Kasumi-1 (cell line): ENCODE data around the gene PALD1.

Experiments
- DNase-seq, 2 experiments: peaks; one replicate each; lab custom pipeline; 2025; lab: John Stamatoyannopoulos, UW

The PALD1 gene

DNA sequence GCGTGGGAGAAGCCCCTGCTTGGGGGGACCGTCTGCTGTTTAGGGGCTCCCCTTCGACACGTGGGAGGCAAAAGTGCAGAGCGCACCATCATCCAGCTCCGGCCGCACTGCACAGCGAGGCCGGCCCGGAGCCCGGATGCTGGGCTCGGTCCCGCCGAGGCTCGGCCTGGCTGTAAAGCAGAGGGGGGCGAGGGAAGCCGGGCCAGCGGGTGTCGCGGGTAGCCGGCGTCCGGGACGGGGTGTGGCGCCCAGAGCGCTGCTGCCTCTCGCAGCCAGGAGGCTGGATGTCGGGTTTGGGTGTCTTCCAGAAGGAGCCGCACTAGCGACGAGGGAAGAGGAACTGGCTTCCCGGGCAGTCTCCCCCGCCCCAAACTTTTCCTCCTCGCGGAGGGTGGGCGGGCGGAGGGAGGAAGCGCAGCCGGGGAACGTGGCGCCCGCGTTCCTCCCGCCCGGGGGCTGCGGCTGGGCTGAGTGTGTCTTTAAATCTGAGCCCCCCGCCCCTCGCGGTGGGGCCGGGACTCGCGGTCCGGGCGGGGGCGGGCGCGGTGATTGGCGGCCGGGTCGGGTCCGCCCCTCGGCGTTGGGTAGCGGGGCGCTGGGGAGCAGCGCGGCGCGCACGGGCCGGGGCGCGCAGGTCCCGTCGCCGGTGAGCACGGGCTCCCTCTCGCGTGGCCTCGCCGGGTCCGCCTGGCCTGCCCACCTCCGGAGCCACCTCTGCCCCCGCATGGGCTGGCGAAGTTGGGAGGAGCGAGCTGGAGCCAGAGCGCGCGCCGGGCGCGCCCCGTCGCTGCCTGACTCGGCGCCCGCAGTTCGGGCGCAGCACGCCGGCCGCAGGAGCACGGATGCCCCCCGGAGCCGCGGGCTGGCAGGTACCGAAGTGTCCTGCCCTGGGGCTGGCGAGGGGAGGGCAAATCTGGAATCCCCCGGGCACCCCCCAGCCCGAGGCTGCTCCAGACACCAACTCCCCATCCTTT is at the start of gene PALD1:
Gene PALD1 (plus strand): TSS at position 577 of the 974 bp plus-strand sequence. CDS start 47,185 bp downstream, outside the sequence.
- peak; percentile 75 to 81 for DNase-seq

DNA sequence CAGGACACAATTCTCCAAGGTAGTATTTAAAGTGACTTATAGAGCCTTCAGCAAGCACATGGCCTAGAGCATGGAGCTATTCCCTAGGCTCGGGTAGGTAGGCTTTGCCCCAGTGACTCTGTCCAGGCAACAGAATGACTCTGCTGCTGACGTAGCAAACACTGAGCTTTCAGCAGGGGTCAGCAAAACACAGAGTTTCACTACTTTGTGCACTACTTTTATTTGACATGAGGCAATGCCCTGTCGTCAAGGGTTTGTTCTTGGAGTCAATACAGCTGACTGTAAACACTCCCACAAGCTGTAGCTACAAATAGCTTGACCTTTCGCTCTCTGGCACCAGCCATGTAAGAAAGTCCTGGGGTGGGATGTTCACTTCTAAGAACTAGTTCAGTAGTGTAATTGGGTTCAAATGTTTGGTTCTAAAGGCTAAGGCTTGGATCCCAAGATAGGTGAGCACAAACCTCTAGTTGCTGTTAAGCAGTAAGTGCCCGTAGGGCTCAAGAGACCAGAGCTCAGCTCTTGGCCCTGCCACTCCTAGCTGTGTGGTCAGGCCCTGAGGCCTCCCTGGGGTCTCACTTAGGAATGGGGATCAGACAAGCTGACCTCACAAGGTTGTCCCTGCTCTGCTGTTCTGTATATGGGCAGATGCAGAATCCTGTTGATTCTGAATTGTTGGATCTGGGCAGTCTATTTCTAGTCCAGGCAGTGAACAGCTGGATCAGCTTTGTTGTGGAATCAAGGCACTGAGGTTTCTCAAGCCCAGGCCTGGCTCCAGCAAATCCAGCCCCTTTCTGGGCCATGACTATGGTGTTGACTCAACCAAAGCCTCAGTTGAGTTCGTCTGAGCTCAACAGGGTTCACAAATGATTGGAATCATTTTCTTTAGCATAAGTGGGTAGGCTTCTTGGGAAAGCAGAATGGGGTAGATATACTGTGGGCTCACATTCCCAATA is 47.8 kb upstream of the PALD1 start:
- no peak for DNase-seq

DNA sequence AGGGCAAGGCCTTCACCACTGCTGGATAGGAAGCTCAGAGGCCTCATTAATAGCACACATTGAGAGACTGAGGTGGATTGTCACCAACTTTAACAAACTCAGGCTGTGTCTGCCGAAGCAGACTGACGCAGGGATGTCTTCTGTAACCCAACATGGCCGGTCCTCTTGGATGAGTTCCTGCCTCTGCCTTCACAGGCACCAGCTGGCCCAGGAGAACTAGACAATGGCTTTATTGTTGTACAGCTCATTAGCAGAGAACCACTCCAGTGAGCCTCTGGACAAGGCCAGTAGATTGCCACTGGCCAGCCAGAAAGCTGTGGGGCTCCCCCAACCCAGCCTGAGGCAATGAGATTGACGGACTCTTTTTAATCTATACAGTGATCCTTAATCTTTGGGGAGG is 46.5 kb upstream of the PALD1 start:
- DNase-seq: no peak

DNA sequence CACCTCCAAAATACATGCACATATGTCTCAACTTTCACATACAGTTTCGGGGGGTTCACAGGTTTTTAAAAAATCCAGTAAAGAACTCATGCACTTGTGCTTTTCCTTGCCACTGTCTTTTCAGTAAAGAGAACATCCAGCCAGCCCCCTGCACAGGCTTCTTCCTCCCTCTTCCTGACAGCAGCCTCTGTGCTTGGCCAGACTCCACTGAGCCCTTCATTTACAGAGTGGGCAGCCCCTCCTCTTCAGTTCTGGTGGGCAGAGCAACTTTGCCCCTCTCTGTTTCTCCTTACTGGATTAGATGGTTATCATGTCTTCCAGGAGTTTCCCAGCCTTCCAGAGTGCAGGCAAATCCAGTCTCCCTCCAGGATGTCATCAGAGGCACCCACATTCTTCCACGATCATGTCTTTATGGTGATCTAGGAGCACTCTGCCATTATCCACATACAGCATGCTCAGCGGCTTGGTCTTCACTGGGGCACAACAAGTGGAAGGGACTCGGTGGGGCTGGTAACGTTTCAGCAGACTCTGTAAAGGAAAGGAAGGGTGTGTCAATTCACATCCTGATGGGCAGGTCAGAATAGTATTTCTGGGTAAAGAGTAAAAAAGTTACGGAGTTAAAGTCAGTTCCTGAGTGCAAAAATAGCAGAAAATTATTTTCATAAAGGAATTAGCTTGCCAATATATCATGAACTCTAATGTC is 45.9 kb upstream of the PALD1 start:
- DNase-seq: no peak

DNA sequence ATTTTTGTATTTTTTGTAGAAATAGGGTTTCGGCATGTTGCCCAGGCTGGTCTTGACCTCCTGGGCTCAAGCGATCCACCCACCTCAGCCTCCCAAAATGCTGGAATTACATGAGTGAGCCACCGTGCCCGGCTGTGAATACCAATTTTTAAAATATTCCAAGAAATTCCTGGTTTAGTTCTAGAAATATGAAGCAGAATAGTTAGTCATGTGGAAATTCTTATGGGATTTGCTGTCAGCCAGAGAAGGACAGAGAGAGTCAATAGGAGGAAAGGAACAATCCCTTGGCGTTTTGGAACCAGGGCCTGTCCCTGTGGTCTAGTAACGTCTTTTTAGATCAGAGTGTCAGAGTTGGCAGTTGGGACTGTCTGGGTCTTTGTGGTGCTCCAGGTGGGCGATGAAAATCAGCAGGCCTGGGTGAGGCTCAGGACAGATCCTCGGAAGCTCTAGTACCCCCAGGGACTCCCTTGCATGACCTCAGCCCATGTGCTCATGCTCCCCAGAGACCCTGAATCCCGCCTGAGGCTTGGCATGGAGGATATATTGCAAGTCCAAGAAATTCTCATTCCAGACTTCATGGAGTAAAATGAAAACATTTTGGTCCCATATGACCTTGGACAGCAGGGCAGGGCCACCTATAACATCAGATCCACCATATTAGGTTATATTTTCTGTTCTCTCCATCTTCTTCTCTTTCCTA is 44.8 kb upstream of the PALD1 start:
- DNase-seq: no peak

DNA sequence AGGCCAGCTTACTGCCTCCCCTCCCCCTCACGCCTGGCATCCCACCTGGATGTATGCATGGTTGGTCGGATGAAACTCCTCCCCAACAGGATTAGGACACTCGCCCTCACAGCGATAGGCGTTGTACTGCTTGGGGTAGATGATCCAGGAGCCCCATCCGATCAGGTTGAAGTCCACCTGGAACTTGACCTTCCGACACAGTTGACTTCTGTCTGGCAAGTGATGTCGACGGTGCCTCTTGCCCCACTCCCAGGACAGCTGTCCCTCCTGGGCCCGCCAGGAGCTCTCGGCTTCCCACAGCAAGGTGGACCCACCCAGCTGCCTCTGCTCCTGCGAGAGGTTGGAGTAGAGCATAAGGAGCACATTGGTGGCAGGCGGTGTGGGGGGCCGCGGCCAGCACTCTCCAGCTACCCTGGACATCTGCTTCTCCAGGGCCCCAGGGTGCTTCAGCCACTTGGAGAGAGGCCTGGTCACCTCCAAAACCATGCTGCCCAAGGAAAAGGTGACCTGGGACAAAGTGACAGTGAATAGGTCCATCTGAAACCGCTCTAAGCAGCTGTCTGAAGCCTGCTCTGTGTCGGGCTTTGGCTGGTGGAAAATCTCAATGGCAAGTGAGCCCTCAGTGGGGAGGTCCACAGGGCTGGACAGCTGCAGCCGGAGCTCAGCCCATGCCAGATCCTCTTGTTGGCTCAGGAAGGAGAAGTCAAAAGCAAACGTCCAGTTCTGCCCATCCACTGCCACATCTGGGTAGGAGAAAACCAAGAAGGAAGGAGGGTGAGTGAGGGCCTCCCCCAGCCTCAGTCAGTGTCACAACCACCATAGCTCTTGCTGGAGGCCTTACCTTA is 43.1 kb upstream of the PALD1 start:
- DNase-seq: no peak

DNA sequence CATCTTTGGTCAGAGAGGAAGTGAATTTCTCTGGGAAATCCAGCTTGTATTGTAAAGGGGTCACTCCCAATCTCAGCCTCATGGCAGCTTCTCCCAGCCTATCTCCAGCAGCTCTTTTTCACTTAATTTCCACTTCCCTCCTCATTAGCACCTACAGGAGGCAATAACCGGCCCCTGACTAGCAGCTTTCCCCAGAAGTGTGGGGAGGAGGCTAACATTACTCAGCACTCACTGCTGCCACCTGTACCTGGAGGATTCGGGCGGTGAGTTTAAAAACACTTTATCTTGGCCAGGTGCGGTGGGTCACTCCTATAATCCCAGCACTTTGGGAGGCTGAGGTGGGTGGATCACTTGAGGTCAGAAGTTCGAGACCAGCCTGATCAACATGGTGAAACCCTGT is 40.8 kb upstream of the PALD1 start:
- no peak for DNase-seq

DNA sequence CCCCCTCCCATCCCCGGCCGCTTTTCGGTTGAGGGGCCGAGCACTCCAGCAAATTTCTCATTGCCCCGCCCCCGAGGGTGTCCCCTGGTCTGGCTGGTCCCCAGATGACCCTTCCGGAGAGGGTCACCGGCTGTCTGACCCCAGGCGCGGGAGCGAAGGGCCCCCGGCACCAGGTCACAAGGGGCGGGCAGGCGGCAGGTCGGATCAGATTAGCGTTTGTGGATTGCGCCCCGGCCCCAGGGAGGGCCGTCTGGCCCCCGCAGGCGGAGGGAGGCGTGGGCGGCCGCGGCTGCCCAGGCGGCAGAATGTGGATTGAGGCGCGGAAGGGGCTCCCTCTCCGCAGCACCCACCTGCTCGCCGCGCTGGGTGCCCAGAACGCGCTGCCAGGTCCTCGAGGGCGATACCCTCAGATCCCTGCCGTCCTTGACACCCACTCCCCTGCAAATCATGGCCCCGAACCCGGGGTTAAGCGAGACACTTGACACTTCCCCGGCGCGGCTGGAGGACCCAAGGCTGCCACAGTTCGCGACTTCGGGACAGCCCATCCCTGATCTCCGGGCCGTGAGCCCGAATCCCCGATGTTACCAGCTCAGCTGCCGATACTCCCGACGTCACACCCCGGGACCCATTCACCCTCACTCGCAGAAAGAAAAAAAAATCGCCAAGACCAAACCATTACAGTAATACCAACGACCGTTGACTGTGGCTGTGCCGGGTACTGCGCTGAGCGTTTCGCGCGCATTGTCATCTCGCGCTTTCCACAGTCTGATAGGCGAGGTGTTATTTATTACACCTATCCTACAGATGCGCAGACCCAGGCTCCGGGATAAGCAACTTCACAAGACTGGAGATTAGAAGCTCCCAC is 38.0 kb upstream of the PALD1 start:
- no peak for DNase-seq

DNA sequence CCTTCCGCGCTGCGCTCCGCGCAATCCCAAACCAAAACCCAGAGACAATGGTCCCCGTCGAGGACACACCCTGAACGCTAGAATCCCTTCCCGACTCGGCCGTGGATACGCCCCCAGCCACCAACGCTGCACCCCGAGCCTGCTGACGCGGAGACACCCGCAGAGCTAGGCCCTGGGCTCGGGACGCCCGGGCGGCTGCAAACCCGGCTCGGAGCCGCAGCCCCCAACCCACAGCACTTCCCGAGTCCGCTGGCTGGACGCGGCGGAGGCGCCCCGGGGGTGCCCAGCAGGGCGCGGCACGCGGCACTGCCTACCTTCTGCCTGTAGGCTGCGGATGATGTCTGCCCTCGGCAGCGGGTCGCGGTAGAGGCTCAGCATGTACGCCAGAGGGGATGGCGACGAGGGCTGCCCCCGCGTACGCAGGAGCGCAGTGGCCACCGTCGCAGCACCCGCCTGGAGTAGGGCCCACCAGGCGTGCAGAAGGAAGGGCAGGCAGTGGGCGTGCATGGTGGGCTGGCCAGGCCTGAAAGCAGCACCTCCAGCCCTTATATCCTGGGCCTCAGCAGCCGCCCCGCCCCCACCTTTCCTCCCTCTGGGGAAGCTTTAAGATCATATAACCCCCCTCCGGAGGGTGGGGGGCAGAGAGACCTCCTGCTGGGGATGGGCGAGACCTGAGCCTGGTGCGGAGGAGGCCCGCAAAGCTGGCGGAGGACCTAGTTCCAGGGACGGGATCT is 37.2 kb upstream of the PALD1 start, which contains the start of gene NODAL:
Gene NODAL (minus strand): TSS at position 521 of the 734 bp plus-strand sequence. CDS start 14 bp downstream, at position 507.
- DNase-seq: no peak

DNA sequence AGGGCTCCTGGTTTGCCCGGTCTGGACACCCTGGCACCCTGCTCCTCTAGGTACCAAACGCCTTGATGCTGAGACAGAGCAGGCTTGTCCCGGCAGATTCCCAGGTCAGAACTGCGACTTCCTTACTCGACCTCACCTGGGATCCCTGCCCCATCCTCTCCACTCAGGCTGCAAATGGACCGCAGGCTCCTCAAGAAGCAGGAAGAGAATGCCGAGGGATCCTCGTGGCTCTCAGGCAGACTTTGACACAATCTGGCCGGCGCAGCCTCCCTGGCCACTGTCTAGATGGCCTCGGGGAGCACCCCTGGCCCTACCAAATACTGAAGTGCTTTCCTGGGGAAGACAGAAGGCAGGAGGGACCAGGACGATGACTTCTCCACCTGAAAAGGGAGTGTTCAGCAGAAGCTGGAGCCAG is 36.7 kb upstream of the PALD1 start:
- DNase-seq: no peak

DNA sequence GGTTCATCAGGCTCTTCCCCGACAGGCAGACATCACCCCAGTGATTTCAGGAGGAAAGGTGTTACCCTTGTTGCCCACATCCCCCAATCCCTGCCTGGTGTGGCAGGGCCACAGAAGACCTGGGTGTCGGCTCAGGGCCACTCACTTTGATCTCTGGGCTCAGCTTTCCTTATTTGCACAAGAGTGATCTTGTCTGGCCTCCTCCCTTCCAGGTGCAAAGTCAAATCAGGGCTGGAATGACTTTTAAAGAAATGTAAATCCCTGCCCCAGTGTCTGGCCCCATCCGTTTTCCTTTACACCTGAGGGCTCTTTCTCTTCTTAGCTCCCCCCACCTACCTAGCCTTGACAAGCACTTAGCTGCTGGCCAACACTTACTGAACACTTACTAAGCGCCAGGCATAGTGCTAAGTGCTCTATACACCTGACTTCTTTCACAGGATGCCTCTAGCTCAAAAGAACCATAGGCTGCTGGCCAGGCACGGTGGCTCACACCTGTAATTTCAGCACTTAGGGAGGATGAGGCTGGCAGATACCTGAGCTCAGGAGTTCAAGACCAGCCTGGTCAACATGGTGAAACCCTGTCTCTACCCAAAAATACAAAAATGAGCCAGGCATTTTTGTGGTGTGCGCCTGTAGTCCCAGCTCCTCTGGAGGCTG is 36.1 kb upstream of the PALD1 start:
- DNase-seq: no peak

DNA sequence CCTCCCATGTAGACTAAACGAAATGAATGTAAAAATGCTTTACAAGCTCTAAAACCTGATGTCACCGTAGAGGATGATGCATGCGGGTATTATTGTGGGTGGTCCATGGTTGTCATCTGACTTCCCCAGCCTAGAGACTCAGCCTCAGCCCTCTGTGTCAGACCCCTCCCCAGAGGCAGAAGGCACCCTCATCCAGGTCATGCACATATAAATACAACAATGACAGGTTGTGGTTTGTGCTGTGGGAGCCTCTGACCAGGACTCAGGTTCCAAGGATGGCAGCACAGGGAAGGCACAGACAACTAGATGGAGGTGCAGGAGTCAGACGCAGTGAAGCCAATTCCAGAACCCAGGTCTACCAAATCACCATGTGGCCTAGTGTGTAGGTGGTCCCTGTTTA is 33.8 kb upstream of the PALD1 start:
- DNase-seq: no peak

DNA sequence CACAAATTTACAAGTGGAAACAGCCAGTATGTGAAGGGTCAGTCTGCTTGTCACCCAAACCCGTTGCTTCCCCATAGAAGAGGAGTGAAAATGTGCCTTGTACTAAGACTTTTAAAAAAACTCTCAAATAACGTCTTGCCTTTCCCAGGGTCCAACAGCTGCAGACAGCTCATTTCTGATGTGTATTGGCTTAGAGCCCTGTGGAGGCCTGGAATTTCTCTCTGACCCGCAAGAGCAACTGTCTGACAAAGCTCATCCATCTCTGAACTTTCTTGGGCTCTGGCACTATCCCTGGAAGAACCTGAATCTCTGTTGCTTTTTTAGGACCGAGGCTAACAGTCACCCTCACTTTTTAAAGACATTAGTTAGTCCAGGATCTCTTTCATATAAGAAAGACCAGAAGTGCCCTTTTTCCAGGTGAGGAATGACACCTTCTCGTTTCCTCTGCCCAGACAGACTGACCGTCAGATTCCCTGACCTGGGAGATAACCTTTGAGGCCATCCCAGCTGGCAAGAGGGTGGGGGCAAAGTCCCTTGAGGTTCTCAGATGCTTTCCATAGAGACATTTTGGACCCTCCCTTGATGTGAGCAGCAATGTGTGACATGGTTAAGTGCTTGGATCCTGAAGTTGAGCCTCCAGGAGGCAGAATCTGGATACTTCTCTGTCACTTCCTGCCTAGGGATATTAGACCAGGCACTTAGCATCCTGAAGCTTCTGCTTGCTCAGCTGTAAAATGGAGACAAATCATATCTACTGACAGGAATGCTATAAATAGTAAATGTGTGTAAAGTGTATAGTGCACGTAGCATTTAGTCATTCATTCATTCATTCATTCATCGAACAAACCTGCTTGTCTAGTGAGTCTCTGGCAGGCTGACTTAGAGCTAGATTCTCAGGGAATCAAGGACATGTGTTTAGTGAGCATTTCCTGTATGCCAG is 32.6 kb upstream of the PALD1 start:
- no peak for DNase-seq

DNA sequence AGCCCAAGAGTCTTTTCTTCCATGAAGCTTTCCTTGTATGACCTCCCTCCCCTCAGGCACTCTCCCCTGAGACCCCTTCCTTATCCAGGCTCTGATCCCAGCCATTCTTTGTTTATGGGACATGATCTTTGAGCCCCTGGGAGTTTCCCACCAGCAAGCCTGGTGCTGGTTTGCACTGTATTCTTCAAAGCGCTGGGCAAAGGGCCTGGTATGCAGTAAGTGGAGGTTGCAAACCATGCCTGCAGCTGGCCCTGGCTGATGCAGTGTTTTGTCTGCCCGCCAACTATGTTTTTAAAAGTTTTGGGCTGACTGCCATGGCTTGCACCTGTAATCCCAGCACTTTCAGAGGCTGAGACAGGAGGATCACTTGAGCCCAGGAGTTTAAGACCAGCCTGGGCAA is 30.3 kb upstream of the PALD1 start:
- DNase-seq: no peak

DNA sequence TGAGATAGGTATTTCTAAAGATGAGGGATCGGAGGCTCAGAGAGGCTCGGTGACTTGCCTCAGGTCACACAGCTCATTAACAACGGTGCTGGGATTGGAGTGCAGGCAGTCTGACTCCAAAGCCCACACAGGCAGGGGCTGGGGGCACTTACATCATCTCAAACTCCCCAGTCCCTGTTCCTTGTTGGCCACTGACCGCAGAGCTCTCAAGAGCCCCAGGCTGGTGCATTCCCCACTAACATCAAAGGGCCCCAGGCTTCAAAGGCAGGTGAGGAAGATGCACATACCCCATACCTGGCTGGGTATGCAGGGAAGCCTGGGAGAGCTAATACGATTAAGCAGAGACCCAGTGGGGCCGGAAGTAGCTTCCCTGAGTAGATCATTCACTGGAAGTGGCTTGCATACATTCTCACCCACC is 23.3 kb upstream of the PALD1 start:
- DNase-seq: no peak

DNA sequence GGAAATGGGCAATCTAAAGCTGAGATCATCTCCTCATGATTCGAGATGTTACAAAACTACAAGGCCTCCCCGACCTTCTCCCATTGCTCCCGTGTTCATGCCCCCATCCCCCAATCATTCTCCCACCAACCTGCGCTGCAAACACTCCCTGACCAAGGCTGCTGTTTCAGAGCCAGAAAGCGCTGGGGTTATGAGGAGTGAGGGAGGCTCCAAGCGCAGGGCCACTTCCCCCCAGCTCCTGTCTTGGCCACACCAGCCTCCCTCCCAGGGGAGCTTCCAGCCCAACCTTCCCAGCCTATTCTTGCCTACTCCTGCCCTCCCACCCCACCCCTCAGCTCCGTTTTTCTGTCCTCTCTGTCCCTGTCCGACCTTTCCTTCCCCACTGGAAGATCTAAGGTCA is 22.4 kb upstream of the PALD1 start:
- DNase-seq: no peak

DNA sequence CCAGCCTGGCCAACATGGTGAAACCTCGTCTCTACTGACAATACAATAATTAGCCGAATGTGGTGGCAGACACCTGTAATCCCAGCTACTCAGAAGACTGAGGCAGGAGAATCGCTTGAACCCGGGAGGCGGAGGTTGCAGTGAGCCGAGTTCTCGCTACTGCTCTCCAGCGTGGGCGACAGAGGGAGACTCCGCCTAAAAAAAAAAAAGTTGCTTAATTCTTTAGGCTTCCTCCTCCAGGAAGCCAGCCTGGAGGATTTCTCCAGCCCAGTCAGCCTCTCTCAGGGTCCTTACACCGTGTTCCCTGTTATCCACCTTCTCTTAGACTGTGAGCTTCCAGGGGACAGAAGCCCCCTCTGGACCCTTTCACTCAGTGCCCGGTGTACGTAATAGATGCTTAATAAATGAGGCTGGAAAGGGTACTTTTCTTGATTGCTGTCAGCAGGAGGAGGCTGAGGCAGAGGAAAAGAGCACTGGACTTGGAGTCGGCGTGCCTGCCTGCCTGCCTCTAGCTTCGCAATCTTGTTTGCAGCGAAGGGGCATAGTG is 20.7 kb upstream of the PALD1 start:
- no peak for DNase-seq
